ENCODE results near the gene BORCS5.
"Not testable (repeated sequence)": the region's sequence is repeated elsewhere in the genome, so short reads cannot be mapped to it uniquely, and the experiment has no call there.

Gene BORCS5

GRCh38 chr12:12466157-12466556 is 109.3 kb downstream of the BORCS5 start:
- no peak for FAIRE-seq

- no peak for FAIRE-seq
Observed at GRCh38 chr12:12467264-12467663, 110.4 kb downstream of the BORCS5 start.

GRCh38 chr12:12467688-12468261 is 110.9 kb downstream of the BORCS5 start:
- FAIRE-seq: no peak

- no peak for FAIRE-seq
Observed at GRCh38 chr12:12468575-12468974, 111.7 kb downstream of the BORCS5 start.

- FAIRE-seq: no peak
Observed at GRCh38 chr12:12469386-12469785, 112.5 kb downstream of the BORCS5 start.

- FAIRE-seq: no peak
Observed at GRCh38 chr12:12470751-12471306, 114.0 kb downstream of the BORCS5 start.

- not testable (repeated sequence) for FAIRE-seq
Observed at GRCh38 chr12:12471982-12472961, 115.4 kb downstream of the BORCS5 start.

GRCh38 chr12:12473223-12473622 is 116.3 kb downstream of the BORCS5 start:
- FAIRE-seq: no peak

GRCh38 chr12:12474471-12474928 is 117.6 kb downstream of the BORCS5 start:
- no peak for FAIRE-seq

- FAIRE-seq: no peak
Observed at GRCh38 chr12:12474931-12475795, 118.3 kb downstream of the BORCS5 start.

GRCh38 chr12:12476857-12477531 is 120.1 kb downstream of the BORCS5 start:
- FAIRE-seq: no peak

- no peak for FAIRE-seq
Observed at GRCh38 chr12:12477532-12477890, 120.6 kb downstream of the BORCS5 start.

- FAIRE-seq: no peak
Observed at GRCh38 chr12:12480074-12480473, 123.2 kb downstream of the BORCS5 start.

GRCh38 chr12:12481631-12482030 is 124.8 kb downstream of the BORCS5 start:
- FAIRE-seq: no peak

GRCh38 chr12:12482150-12482761 is 125.4 kb downstream of the BORCS5 start:
- no peak for FAIRE-seq

- no peak for FAIRE-seq
Observed at GRCh38 chr12:12482959-12483358, 126.1 kb downstream of the BORCS5 start.

- no peak for FAIRE-seq
Observed at GRCh38 chr12:12483438-12483837, 126.6 kb downstream of the BORCS5 start.

GRCh38 chr12:12486661-12487240 is 129.9 kb downstream of the BORCS5 start:
- FAIRE-seq: peak; percentile 96

- no peak for FAIRE-seq
Observed at GRCh38 chr12:12487490-12487889, 130.6 kb downstream of the BORCS5 start.

GRCh38 chr12:12488296-12488695 is 131.4 kb downstream of the BORCS5 start:
- FAIRE-seq: no peak

- no peak for FAIRE-seq
Observed at GRCh38 chr12:12488823-12489550, 132.1 kb downstream of the BORCS5 start.
